Neuronal stem cell (in vitro differentiated cells): ENCODE measurements around the gene FOXRED1.

Source experiments
- DNase-seq: peaks from one replicate; pipeline ENCODE4 v3.0.0-alpha.2; 2013; ENCODE audit warnings: low spot score
- H2AFZ ChIP-seq: one replicate; pipeline ENCODE4 v1.6.1; 2013; ENCODE audit warnings: mild to moderate bottlenecking, low read length, inconsistent platforms
- H2AK5ac ChIP-seq: 2 replicates; pipeline ENCODE4 v1.6.1; 2013; ENCODE audit warnings: low read depth, mild to moderate bottlenecking, inconsistent platforms, low read length, moderate library complexity, mixed read lengths
- H2BK120ac ChIP-seq: 2 replicates; pipeline ENCODE4 v1.6.1; 2013; ENCODE audit warnings: low read depth, mild to moderate bottlenecking, inconsistent platforms, low read length, moderate library complexity, mixed read lengths
- H2BK12ac ChIP-seq: one replicate; pipeline ENCODE4 v1.6.1; 2013; ENCODE audit warnings: low read length, inconsistent platforms
- H2BK15ac ChIP-seq: 2 replicates; pipeline ENCODE4 v1.6.1; 2013; ENCODE audit warnings: mild to moderate bottlenecking, low read length, inconsistent platforms, mixed read lengths
- H2BK5ac ChIP-seq: one replicate; pipeline ENCODE4 v1.6.1; 2013; ENCODE audit warnings: inconsistent platforms, mild to moderate bottlenecking, low read length, moderate library complexity
- H3K14ac ChIP-seq: one replicate; pipeline ENCODE4 v1.6.1; 2013; ENCODE audit warnings: low read length, inconsistent platforms
- H3K18ac ChIP-seq: 2 replicates; pipeline ENCODE4 v1.6.1; 2013; ENCODE audit warnings: low read length, inconsistent platforms
- H3K23ac ChIP-seq: 2 replicates; pipeline ENCODE4 v1.6.1; 2013; ENCODE audit warnings: low read depth, mild to moderate bottlenecking, mixed read lengths, low read length, inconsistent platforms; ENCODE audit not compliant: poor library complexity
- H3K27ac ChIP-seq: replicated peaks from 3 replicates; pipeline ENCODE4 v1.5.1; 2013; ENCODE audit warnings: low read length, inconsistent platforms
- H3K27me3 ChIP-seq, 3 experiments: 2 replicates each; pipeline ENCODE4 v1.6.1; 2013; ENCODE audit warnings: low read length in 3 of 3, mild to moderate bottlenecking in 2 of 3, inconsistent platforms in 1 of 3, low read depth in 1 of 3, mixed read lengths in 1 of 3, moderate library complexity in 1 of 3; ENCODE audit not compliant: control insufficient read depth in 3 of 3, insufficient read depth in 3 of 3
- H3K36me3 ChIP-seq, 2 donors: replicated peaks in 1 of 2; 2 replicates each; pipeline ENCODE4 v1.6.1; 2013; ENCODE audit warnings: low read length in 2 of 2; ENCODE audit not compliant: control insufficient read depth in 2 of 2, insufficient read depth in 2 of 2
- H3K4ac ChIP-seq: 2 replicates; pipeline ENCODE4 v1.6.1; 2013; ENCODE audit warnings: inconsistent platforms, mild to moderate bottlenecking, low read length, moderate library complexity
- H3K4me1 ChIP-seq, 2 donors: 1 replicate in 1 of 2; 2 replicates in 1 of 2; pipeline ENCODE4 v1.6.1; 2013; ENCODE audit warnings: low read length in 2 of 2, low read depth in 1 of 2; ENCODE audit not compliant: control insufficient read depth in 2 of 2, insufficient read depth in 1 of 2
- H3K4me2 ChIP-seq: one replicate; pipeline ENCODE4 v1.6.1; 2013; ENCODE audit warnings: mild to moderate bottlenecking, low read length, inconsistent platforms; ENCODE audit not compliant: insufficient read depth, poor library complexity, severe bottlenecking
- H3K4me3 ChIP-seq, 2 donors: 2 replicates each; pipeline ENCODE4 v1.5.1; 2013; ENCODE audit warnings: low read length in 2 of 2, mild to moderate bottlenecking in 2 of 2, inconsistent platforms in 1 of 2, moderate library complexity in 1 of 2
- H3K79me1 ChIP-seq: one replicate; pipeline ENCODE4 v1.6.1; 2013; ENCODE audit warnings: low read depth, mild to moderate bottlenecking, inconsistent platforms, low read length, moderate library complexity
- H3K9ac ChIP-seq: one replicate; pipeline ENCODE4 v1.6.1; 2013; ENCODE audit warnings: mild to moderate bottlenecking, low read depth, low read length, inconsistent platforms; ENCODE audit not compliant: poor library complexity
- H3K9me3 ChIP-seq, 2 donors: replicated peaks in 1 of 2; 2 replicates each; pipeline versions ENCODE3 to v1.6.1; 2013; ENCODE audit warnings: low read length in 2 of 2, mild to moderate bottlenecking in 2 of 2, inconsistent platforms in 1 of 2, low read depth in 1 of 2, mixed read lengths in 1 of 2, moderate library complexity in 1 of 2; ENCODE audit not compliant: control insufficient read depth in 2 of 2, insufficient read depth in 1 of 2
- H4K8ac ChIP-seq: one replicate; pipeline ENCODE4 v1.6.1; 2013; ENCODE audit warnings: low read depth, mild to moderate bottlenecking, inconsistent platforms, low read length, moderate library complexity
- H4K91ac ChIP-seq: one replicate; pipeline ENCODE4 v1.6.1; 2013; ENCODE audit warnings: low read length, low read depth, mild to moderate bottlenecking, inconsistent platforms; ENCODE audit not compliant: poor library complexity
- WGBS, 2 donors: extraction: QIAGEN DNeasy Blood & Tissue Kit; methylation state at CpG; one replicate each; pipeline ENCODE4 v1.1.7; 2013; ENCODE audit warnings: missing lambda C conversion rate in 2 of 2, mixed read lengths in 1 of 2; ENCODE audit not compliant: insufficient read length in 2 of 2, insufficient replicate concordance in 1 of 2; ENCODE audit errors: extremely low coverage in 2 of 2; 5-methylcytosine and 5-hydroxymethylcytosine counted together

The FOXRED1 gene

DNA sequence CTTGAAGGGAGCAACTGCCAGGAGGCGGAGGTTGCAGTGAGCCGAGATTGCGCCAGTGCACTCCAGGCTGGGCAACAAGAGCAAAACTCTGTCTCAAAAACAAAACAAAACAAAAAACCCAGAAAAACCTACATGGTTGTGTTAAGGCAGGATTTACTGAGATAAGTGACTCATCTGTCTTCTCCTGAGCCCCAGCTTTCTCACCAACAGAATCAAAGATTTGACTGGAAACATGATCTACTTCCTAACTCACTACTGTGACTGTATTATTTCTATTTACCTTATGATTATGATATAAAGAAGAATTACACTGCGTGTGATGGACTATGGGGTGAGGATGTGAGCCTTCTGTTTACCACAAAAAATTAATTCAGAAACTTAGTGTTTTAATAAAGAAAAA is 35.6 kb upstream of the FOXRED1 start:
- no CpG with 5 or more reads among the region's 4 CpGs for WGBS, 2 donors
- DNase-seq, result no peak

DNA sequence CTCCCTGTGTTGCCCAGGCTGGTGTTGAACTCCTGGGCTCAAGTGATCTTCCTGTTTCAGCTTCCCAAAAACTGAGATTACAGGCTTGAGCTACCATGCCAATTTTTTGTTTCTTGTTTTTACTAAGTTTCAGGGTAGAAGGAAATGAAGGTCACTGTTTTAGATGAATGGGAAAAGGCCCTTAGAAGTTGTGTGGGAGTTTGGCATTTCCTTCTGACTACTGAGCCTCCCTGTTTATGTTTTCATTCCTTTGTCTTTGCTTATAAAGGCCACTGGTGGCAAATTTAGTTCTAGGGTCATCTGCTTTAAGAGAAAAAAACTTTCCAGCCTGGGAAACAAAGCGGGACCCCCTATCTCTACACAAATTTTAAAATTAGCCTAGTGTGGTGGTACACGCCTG is 22.3 kb upstream of the FOXRED1 start:
- H2BK15ac ChIP-seq, result no peak overlapping the region
- H3K4me3 ChIP-seq, result no peak overlapping the region
- H3K36me3 ChIP-seq, result peaks cover 7 to 45% of the 10 kb centered on the region in 2 donors
- no peaks in the 10 kb centered on the region for H3K79me1 ChIP-seq
- H3K27ac ChIP-seq, result no peak overlapping the region
- no peak overlapping the region for H3K23ac ChIP-seq
- H2BK12ac ChIP-seq, result no peak overlapping the region
- H3K9me3 ChIP-seq, result no peaks in the 10 kb centered on the region
- no peak overlapping the region for H3K9ac ChIP-seq
- no peak overlapping the region for H3K4ac ChIP-seq
- H3K4me2 ChIP-seq, result no peak overlapping the region
- H3K4me1 ChIP-seq, result no peaks in the 10 kb centered on the region
- no peak overlapping the region for H2AK5ac ChIP-seq
- no peak overlapping the region for H2AFZ ChIP-seq
- H2BK120ac ChIP-seq, result no peak overlapping the region
- no peak overlapping the region for H3K14ac ChIP-seq
- no peak overlapping the region for H4K91ac ChIP-seq
- H3K18ac ChIP-seq, result no peak overlapping the region
- WGBS, 2 donors, result no CpG with 5 or more reads among the region's 2 CpGs
- DNase-seq, result no peak
- H4K8ac ChIP-seq, result no peak overlapping the region
- no peaks in the 10 kb centered on the region for H3K27me3 ChIP-seq
- H2BK5ac ChIP-seq, result no peak overlapping the region

More for the DNA sequence above, 35.6 kb upstream of the FOXRED1 start:
- Histone ChIP-seq H3K4me1 (no peaks in the 10 kb centered on the region), H3K27me3 (no peaks in the 10 kb centered on the region), H3K4me2 (no peak overlapping the region), H2BK12ac (no peak overlapping the region), H2BK120ac (no peak overlapping the region), H3K9me3 (peaks cover 0 to 4% of the 10 kb centered on the region in 2 donors), H3K79me1 (no peaks in the 10 kb centered on the region), H3K23ac (no peak overlapping the region), H2AFZ (no peak overlapping the region), H3K4ac (no peak overlapping the region), H2AK5ac (no peak overlapping the region), H3K4me3 (no peak overlapping the region), H3K9ac (no peak overlapping the region), H3K14ac (no peak overlapping the region), H4K91ac (no peak overlapping the region), H2BK5ac (no peak overlapping the region), H4K8ac (no peak overlapping the region), H3K36me3 (peaks cover 2 to 14% of the 10 kb centered on the region in 2 donors), H3K27ac (no peak overlapping the region), H3K18ac (no peak overlapping the region), H2BK15ac (no peak overlapping the region)

- H2BK12ac ChIP-seq, result no peak overlapping the region
- no peaks in the 10 kb centered on the region for H3K9me3 ChIP-seq
- H3K23ac ChIP-seq, result no peak overlapping the region
- no peak overlapping the region for H2BK15ac ChIP-seq
- H2AK5ac ChIP-seq, result no peak overlapping the region
- no peak overlapping the region for H3K27ac ChIP-seq
- H3K4ac ChIP-seq, result no peak overlapping the region
- H3K18ac ChIP-seq, result no peak overlapping the region
- H3K9ac ChIP-seq, result no peak overlapping the region
- H2BK120ac ChIP-seq, result no peak overlapping the region
- WGBS, 2 donors, result no CpG with 5 or more reads among the region's 4 CpGs
- H3K14ac ChIP-seq, result no peak overlapping the region
- no peak overlapping the region for H2BK5ac ChIP-seq
- H3K79me1 ChIP-seq, result no peaks in the 10 kb centered on the region
- no peak for DNase-seq
- no peak overlapping the region for H4K8ac ChIP-seq
- no peaks in the 10 kb centered on the region for H3K27me3 ChIP-seq
- no peak overlapping the region for H3K4me3 ChIP-seq
- no peak overlapping the region for H4K91ac ChIP-seq
- H3K36me3 ChIP-seq, result peaks cover 19 to 66% of the 10 kb centered on the region in 2 donors
- no peak overlapping the region for H2AFZ ChIP-seq
- H3K4me1 ChIP-seq, result no peaks in the 10 kb centered on the region
- H3K4me2 ChIP-seq, result no peak overlapping the region
Measured at GRCh38 chr11:126253265-126253664, 15.7 kb upstream of the FOXRED1 start.

- Histone ChIP-seq H3K4me3 (no peak overlapping the region), H4K91ac (no peak overlapping the region), H3K4ac (no peak overlapping the region), H2BK12ac (no peak overlapping the region), H3K14ac (no peak overlapping the region), H3K9me3 (no peaks in the 10 kb centered on the region), H2BK120ac (no peak overlapping the region), H3K4me1 (no peaks in the 10 kb centered on the region), H2AK5ac (no peak overlapping the region), H3K4me2 (no peak overlapping the region), H3K18ac (no peak overlapping the region), H3K23ac (no peak overlapping the region), H4K8ac (no peak overlapping the region), H3K79me1 (no peaks in the 10 kb centered on the region), H3K27me3 (no peaks in the 10 kb centered on the region), H2BK15ac (no peak overlapping the region), H2AFZ (no peak overlapping the region), H3K27ac (no peak overlapping the region), H3K36me3 (peaks cover 17 to 69% of the 10 kb centered on the region in 2 donors), H2BK5ac (no peak overlapping the region), H3K9ac (no peak overlapping the region)
- no CpG with 5 or more reads among the region's 1 CpG for WGBS, 2 donors
- DNase-seq, result no peak
Measured at GRCh38 chr11:126254819-126255218, 14.1 kb upstream of the FOXRED1 start.
